Endodermal cell (in vitro differentiated cells): Measurements from ENCODE around the gene AJAP1. TPM values are rescaled to one million over a fixed set of nuclear protein-coding genes. Genes with fewer than 3 reads are reported as not detected.

Experiments
- DNase-seq: peaks from one replicate; pipeline ENCODE4 v3.0.0-alpha.2; 2017
- H3K27ac ChIP-seq: 2 replicates; pipeline ENCODE4 v1.5.1; 2013; ENCODE audit warnings: mild to moderate bottlenecking, low read depth, low read length, moderate library complexity
- H3K27me3 ChIP-seq: 2 replicates; pipeline ENCODE4 v1.6.1; 2013; ENCODE audit warnings: mild to moderate bottlenecking, low read length, moderate library complexity; ENCODE audit not compliant: insufficient read depth, control insufficient read depth, poor library complexity, severe bottlenecking
- H3K36me3 ChIP-seq: 2 replicates; pipeline ENCODE4 v1.7.0; 2013; ENCODE audit warnings: mild to moderate bottlenecking, low read length, moderate library complexity; ENCODE audit not compliant: control insufficient read depth, insufficient read depth
- H3K4me1 ChIP-seq: one replicate; pipeline ENCODE4 v1.7.0; 2013; ENCODE audit warnings: low read length; ENCODE audit not compliant: control insufficient read depth, insufficient read depth
- H3K4me3 ChIP-seq: 2 replicates; pipeline ENCODE4 v1.5.1; 2013; ENCODE audit warnings: mild to moderate bottlenecking, low read length, moderate library complexity
- H3K9ac ChIP-seq: 2 replicates; pipeline ENCODE4 v1.6.1; 2013; ENCODE audit warnings: mild to moderate bottlenecking, low read length, moderate library complexity; ENCODE audit not compliant: poor library complexity, severe bottlenecking; ENCODE audit errors: extremely low read depth
- H3K9me3 ChIP-seq: 2 replicates; pipeline ENCODE4 v1.6.1; 2013; ENCODE audit warnings: mild to moderate bottlenecking, low read length, moderate library complexity; ENCODE audit not compliant: control insufficient read depth
- H3K27ac Mint-ChIP-seq: 2 replicates; pipeline ENCODE4 v1.8.0; 2020; ENCODE audit warnings: mixed read lengths
- H3K27me3 Mint-ChIP-seq: 2 replicates; pipeline ENCODE4 v1.8.0; 2021; ENCODE audit warnings: mild to moderate bottlenecking, mixed read lengths; ENCODE audit not compliant: insufficient read depth
- H3K36me3 Mint-ChIP-seq: 2 replicates; pipeline ENCODE4 v1.8.0; 2020; ENCODE audit warnings: low read depth, mixed read lengths
- H3K4me1 Mint-ChIP-seq: 2 replicates; pipeline ENCODE4 v1.8.0; 2020; ENCODE audit warnings: mixed read lengths
- H3K4me3 Mint-ChIP-seq: 2 replicates; pipeline ENCODE4 v1.8.0; 2020; ENCODE audit warnings: mild to moderate bottlenecking, moderate library complexity, mixed read lengths
- H3K9me3 Mint-ChIP-seq: 2 replicates; pipeline ENCODE4 v1.8.0; 2020; ENCODE audit warnings: mild to moderate bottlenecking, mixed read lengths
- CTCF ChIP-seq: fragments of 200-600 bp; sonication (generic); conservative IDR thresholded peaks from 2 replicates; pipeline ENCODE4 v1.5.0; 2021; ENCODE audit warnings: antibody characterized with exemption, mild to moderate bottlenecking
- WGBS, 2 experiments: methylation state at CpG; one replicate each; pipeline versions ENCODE4 v1.1.5 to v1.1.7; 2013; ENCODE audit warnings: missing lambda C conversion rate in 2 of 2, mixed read lengths in 1 of 2; ENCODE audit not compliant: insufficient coverage in 1 of 2, insufficient read length in 1 of 2; 5-methylcytosine and 5-hydroxymethylcytosine counted together
- total RNA-seq, 2 donors: library from RNA; stranded (reverse); fragmentation: NEBNext Ultra II Directional in 1 of 2; extraction: Animal tissue kit (Norgen Biotek cat#: 25700) in 1 of 2; gene quantifications; 2 replicates in 1 of 2; 3 replicates in 1 of 2; pipeline ENCODE4 v1.2.1, GENCODE V29; 2021

The AJAP1 gene
- total RNA-seq, 2 donors from 2014 or later, result 19.4 to 22.1 TPM

GRCh38 chr1:4633346-4633745 lies 21.1 kb upstream of the AJAP1 start:
- DNase-seq, result peak; percentile 73
- no peak for TF ChIP-seq CTCF
- Histone ChIP-seq H3K27ac (no peak overlapping the region), H3K4me3 (no peak overlapping the region), H3K9me3 (no peaks in the 10 kb centered on the region), H3K9ac (no peak overlapping the region), H3K4me1 (no peaks in the 10 kb centered on the region), H3K36me3 (no peaks in the 10 kb centered on the region), H3K27me3 (no peaks in the 10 kb centered on the region)
- no peak overlapping the region for H3K27ac Mint-ChIP-seq
- no peak overlapping the region for H3K4me3 Mint-ChIP-seq
- H3K36me3 Mint-ChIP-seq, result no peaks in the 10 kb centered on the region
- H3K4me1 Mint-ChIP-seq, result peaks cover 7% of the 10 kb centered on the region
- H3K27me3 Mint-ChIP-seq, result peaks cover 12% of the 10 kb centered on the region
- no peaks in the 10 kb centered on the region for H3K9me3 Mint-ChIP-seq
- 85 to 88% methylated on average over 9 of the region's 9 CpGs for WGBS, 2 experiments

GRCh38 chr1:4634156-4634792 lies 20.1 kb upstream of the AJAP1 start:
- Mint-ChIP-seq H3K27ac (no peak overlapping the region), H3K9me3 (no peaks in the 10 kb centered on the region), H3K4me1 (peaks cover 7% of the 10 kb centered on the region), H3K27me3 (peaks cover 13% of the 10 kb centered on the region), H3K36me3 (no peaks in the 10 kb centered on the region), H3K4me3 (no peak overlapping the region)
- Histone ChIP-seq H3K27me3 (no peaks in the 10 kb centered on the region), H3K9me3 (no peaks in the 10 kb centered on the region), H3K36me3 (no peaks in the 10 kb centered on the region), H3K4me1 (no peaks in the 10 kb centered on the region), H3K4me3 (no peak overlapping the region), H3K27ac (no peak overlapping the region), H3K9ac (no peak overlapping the region)
- no peak for TF ChIP-seq CTCF
- DNase-seq, result no peak
- WGBS, 2 experiments, result 80 to 87% methylated on average over 9 to 14 of the region's 14 CpGs

- H3K27ac Mint-ChIP-seq, result no peak overlapping the region
Measured at GRCh38 chr1:4634793-4635406, 19.5 kb upstream of the AJAP1 start.

More at GRCh38 chr1:4634793-4635406, 19.5 kb upstream of the AJAP1 start:
- Mint-ChIP-seq H3K4me3 (no peak overlapping the region), H3K4me1 (peaks cover 7% of the 10 kb centered on the region), H3K9me3 (no peaks in the 10 kb centered on the region), H3K27me3 (peaks cover 13% of the 10 kb centered on the region), H3K36me3 (no peaks in the 10 kb centered on the region)
- no peaks in the 10 kb centered on the region for H3K36me3 ChIP-seq
- no peak overlapping the region for H3K9ac ChIP-seq
- no peak overlapping the region for H3K27ac ChIP-seq
- no peak for TF ChIP-seq CTCF
- no peak overlapping the region for H3K4me3 ChIP-seq
- 84 to 85% methylated on average over 8 to 12 of the region's 12 CpGs for WGBS, 2 experiments
- no peaks in the 10 kb centered on the region for H3K27me3 ChIP-seq
- no peak for DNase-seq
- H3K4me1 ChIP-seq, result no peaks in the 10 kb centered on the region
- no peaks in the 10 kb centered on the region for H3K9me3 ChIP-seq
